Measurements from ENCODE around the gene GALNT15. TPM values are rescaled to one million over a fixed set of nuclear protein-coding genes. Genes with fewer than 3 reads are reported as not detected.

Gene GALNT15
- total RNA-seq, 1 experiment from 2014 or later, result not detected

DNA sequence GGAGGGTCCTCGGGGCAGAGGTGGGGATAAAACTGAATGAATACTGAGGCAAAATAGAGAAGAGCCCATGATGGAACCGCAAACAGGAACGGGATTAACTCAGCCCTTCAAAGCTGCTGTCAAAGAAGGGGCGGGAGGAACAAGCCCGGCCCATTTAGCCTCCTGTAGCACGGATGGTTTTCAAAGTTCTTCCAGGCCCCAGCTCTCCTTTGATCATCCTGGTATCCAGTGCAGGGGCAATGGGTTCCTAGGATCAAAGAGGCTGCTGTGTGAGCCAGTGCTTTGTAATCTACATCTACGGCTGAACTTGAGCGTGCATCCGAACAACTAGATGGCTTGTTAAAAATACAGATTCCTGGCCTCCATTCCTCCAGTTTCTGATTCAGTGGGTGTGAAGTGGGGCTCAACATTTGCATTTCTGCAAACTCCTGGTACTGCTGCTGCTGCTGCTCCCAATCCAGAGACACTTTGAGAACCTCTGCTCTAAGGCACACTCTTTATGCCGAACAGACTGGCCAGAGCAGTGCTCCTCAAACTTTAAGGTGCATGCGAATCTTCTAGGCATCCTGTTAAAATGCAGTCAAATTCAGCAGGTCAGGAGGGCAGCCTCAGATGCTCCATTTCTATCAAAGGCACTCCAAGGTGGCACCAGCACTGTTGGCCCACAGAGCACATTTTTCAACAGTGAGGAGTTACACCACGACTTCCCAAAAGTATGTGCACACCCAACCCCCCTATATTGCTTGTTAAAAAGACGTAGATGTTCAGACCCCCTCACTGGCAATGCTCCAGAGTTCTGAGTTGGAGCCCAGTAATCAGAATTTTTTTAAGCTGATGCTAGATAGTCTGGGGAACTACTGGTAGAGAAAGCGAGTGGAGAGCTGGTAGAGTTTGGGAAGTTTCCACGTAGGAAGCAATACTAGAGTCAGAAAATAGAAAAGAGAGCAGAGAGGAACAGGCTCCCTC, 5.6 kb downstream of the GALNT15 start:
- POLR2A ChIA-PET (ENCODE audit: low non-redundant PET), result no interaction called here
- no peak for DNase-seq (ENCODE audit: low spot score)
- H3K27me3 ChIP-seq (replicated peaks; ENCODE audit: insufficient read depth, low read depth, low read length, poor library complexity), result peaks cover 16% of the 10 kb centered on the region
- H3K9me3 ChIP-seq (ENCODE audit: low read depth, low read length, poor library complexity, severe bottlenecking), result no peaks in the 10 kb centered on the region
- no peaks in the 10 kb centered on the region for H3K36me3 ChIP-seq (ENCODE audit: insufficient read depth, low read length, poor library complexity, severe bottlenecking)
- no TSS peak for BruUV-seq (replicated peaks)
- TF ChIP-seq EZH2 (IDR thresholded peaks at IDR 0.05; ENCODE audit: borderline replicate concordance, low read depth, low read length, poor library complexity, severe bottlenecking) (no peak), CTCF (conservative IDR thresholded peaks at IDR 0.05; ENCODE audit: low read depth, low read length) (no peak)
- CTCF ChIA-PET, result no interaction called here
- no peak overlapping the region for H3K27ac ChIP-seq (ENCODE audit: low read depth, low read length, poor library complexity, severe bottlenecking)
- intact Hi-C loops (cut with micrococcal nuclease; ENCODE audit: unreplicated experiment), result loop anchor here (2.0 to 5.0 kb wide), 3 partner anchors 67 to 548 kb away; no protein-coding TSS in a partner anchor
- H3K4me1 ChIP-seq (ENCODE audit: insufficient read depth, low read length, poor library complexity, severe bottlenecking), result no peaks in the 10 kb centered on the region
- no peak overlapping the region for H3K4me3 ChIP-seq (ENCODE audit: low read depth, low read length, poor library complexity, severe bottlenecking)

DNA sequence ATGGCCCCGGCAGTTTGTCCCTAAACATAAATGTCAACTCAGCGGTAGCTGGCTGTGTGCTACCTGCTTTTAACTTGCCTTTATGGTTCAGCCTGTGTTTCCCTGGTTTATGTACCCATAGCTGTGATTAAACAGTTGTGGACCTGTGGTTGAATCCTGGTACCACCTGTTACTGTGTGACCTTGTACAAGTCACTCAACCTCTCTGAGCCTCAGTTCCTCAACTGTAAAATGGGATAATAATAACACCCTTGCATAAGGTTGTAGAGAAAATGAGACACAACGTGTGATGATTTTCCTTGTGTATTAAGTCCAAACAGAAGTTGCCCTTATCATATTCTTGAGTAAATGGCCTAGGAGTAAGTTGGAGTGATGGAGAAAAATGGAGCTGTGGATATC, 6.3 kb downstream of the GALNT15 start:
- H3K27me3 ChIP-seq (replicated peaks; ENCODE audit: insufficient read depth, low read depth, low read length, poor library complexity), result peaks cover 9% of the 10 kb centered on the region
- no peaks in the 10 kb centered on the region for H3K36me3 ChIP-seq (ENCODE audit: insufficient read depth, low read length, poor library complexity, severe bottlenecking)
- ChIA-PET CTCF (no interaction called here), POLR2A (ENCODE audit: low non-redundant PET) (no interaction called here)
- no peak for DNase-seq (ENCODE audit: low spot score)
- no TSS peak for BruUV-seq (replicated peaks)
- intact Hi-C loops (cut with micrococcal nuclease; ENCODE audit: unreplicated experiment), result no loop called here
- H3K4me1 ChIP-seq (ENCODE audit: insufficient read depth, low read length, poor library complexity, severe bottlenecking), result no peaks in the 10 kb centered on the region
- no peak overlapping the region for H3K4me3 ChIP-seq (ENCODE audit: low read depth, low read length, poor library complexity, severe bottlenecking)
- H3K9me3 ChIP-seq (ENCODE audit: low read depth, low read length, poor library complexity, severe bottlenecking), result no peaks in the 10 kb centered on the region
- no peak overlapping the region for H3K27ac ChIP-seq (ENCODE audit: low read depth, low read length, poor library complexity, severe bottlenecking)
- TF ChIP-seq EZH2 (IDR thresholded peaks at IDR 0.05; ENCODE audit: borderline replicate concordance, low read depth, low read length, poor library complexity, severe bottlenecking) (no peak), CTCF (conservative IDR thresholded peaks at IDR 0.05; ENCODE audit: low read depth, low read length) (no peak)

GRCh38 chr3:16181361-16181760, 6.9 kb downstream of the GALNT15 start:
- ChIA-PET CTCF (no interaction called here), POLR2A (ENCODE audit: low non-redundant PET) (no interaction called here)
- intact Hi-C loops (cut with micrococcal nuclease; ENCODE audit: unreplicated experiment), result no loop called here
- no peak for TF ChIP-seq EZH2 (IDR thresholded peaks at IDR 0.05; ENCODE audit: borderline replicate concordance, low read depth, low read length, poor library complexity, severe bottlenecking)
- no peak for TF ChIP-seq CTCF (conservative IDR thresholded peaks at IDR 0.05; ENCODE audit: low read depth, low read length)
- Histone ChIP-seq H3K4me3 (ENCODE audit: low read depth, low read length, poor library complexity, severe bottlenecking) (no peak overlapping the region), H3K36me3 (ENCODE audit: insufficient read depth, low read length, poor library complexity, severe bottlenecking) (no peaks in the 10 kb centered on the region), H3K27me3 (replicated peaks; ENCODE audit: insufficient read depth, low read depth, low read length, poor library complexity) (peaks cover 3% of the 10 kb centered on the region), H3K9me3 (ENCODE audit: low read depth, low read length, poor library complexity, severe bottlenecking) (no peaks in the 10 kb centered on the region), H3K4me1 (ENCODE audit: insufficient read depth, low read length, poor library complexity, severe bottlenecking) (no peaks in the 10 kb centered on the region), H3K27ac (ENCODE audit: low read depth, low read length, poor library complexity, severe bottlenecking) (no peak overlapping the region)
- no peak for DNase-seq (ENCODE audit: low spot score)
- BruUV-seq (replicated peaks), result no TSS peak
